B cell (primary cell): ENCODE results near the gene PTPRG. TPM values are rescaled to one million over a fixed set of nuclear protein-coding genes. Genes with fewer than 3 reads are reported as not detected.

Source experiments
- ATAC-seq: fragments of 200-7000 bp; cut with Tn5 transposase; one replicate; pipeline ENCODE4 v1.10.0; 2021; ENCODE audit warnings: low read depth, mild to moderate bottlenecking, moderate number of reproducible peaks, moderate library complexity
- CTCF ChIA-PET: fragments of 350-600 bp; sonication (Branson Sonifier 250); formaldehyde crosslinking; loops from one replicate; lab custom pipeline; 2021; ENCODE audit warnings: antibody characterized with exemption, inconsistent platforms; lab: Charles Lee
- POLR2A ChIA-PET: fragments of 350-600 bp; sonication (Branson Sonifier 250); formaldehyde crosslinking; loops from one replicate; lab custom pipeline; 2021; ENCODE audit warnings: antibody characterized with exemption; lab: Charles Lee
- DNase-seq: peaks from one replicate; pipeline ENCODE4 v3.0.0; 2013
- H2AFZ ChIP-seq: 2 replicates; pipeline ENCODE4 v1.6.1; 2012; ENCODE audit warnings: mild to moderate bottlenecking, low read depth, low read length; ENCODE audit not compliant: insufficient read depth, poor library complexity, severe bottlenecking
- H3K27ac ChIP-seq, 2 donors: 1 replicate in 1 of 2; 2 replicates in 1 of 2; pipeline ENCODE4 v1.5.1; 2012 to 2013; ENCODE audit warnings: low read length in 2 of 2, mild to moderate bottlenecking in 2 of 2, moderate library complexity in 1 of 2
- H3K27me3 ChIP-seq, 4 experiments: fragments of 200-600 bp in 1 of 4; sonication (generic) in 1 of 4; replicated peaks in 1 of 4; 1 replicate in 2 of 4; 2 replicates in 2 of 4; pipeline versions ENCODE4 v1.6.1 to v1.7.0; 2013 to 2016; ENCODE audit warnings: low read length in 3 of 4, mild to moderate bottlenecking in 2 of 4, mixed read lengths in 1 of 4, moderate library complexity in 1 of 4; ENCODE audit not compliant: insufficient read depth in 4 of 4, control insufficient read depth in 3 of 4; ENCODE audit errors: control extremely low read depth in 1 of 4
- H3K36me3 ChIP-seq, 2 experiments: replicated peaks in 1 of 2; 1 replicate in 1 of 2; 2 replicates in 1 of 2; pipeline versions ENCODE4 v1.6.1 to v1.7.1; 2013; ENCODE audit warnings: low read length in 1 of 2; ENCODE audit not compliant: insufficient read depth in 2 of 2, control insufficient read depth in 1 of 2; ENCODE audit errors: control extremely low read depth in 1 of 2, extremely low read depth in 1 of 2
- H3K4me1 ChIP-seq, 2 donors: fragments of 200-600 bp in 1 of 2; sonication (generic) in 1 of 2; 1 replicate in 1 of 2; 2 replicates in 1 of 2; pipeline versions ENCODE4 v1.5.1 to v1.6.1; 2013 to 2017; ENCODE audit warnings: low read length in 2 of 2; ENCODE audit not compliant: control insufficient read depth in 2 of 2, insufficient read depth in 2 of 2
- H3K4me2 ChIP-seq: replicated peaks from 2 replicates; pipeline ENCODE3; 2012; ENCODE audit warnings: mild to moderate bottlenecking, low read depth, low read length; ENCODE audit not compliant: poor library complexity, severe bottlenecking
- H3K4me3 ChIP-seq, 5 experiments: fragments of 200-600 bp in 1 of 5; sonication (generic) in 1 of 5; 1 replicate in 3 of 5; 2 replicates in 2 of 5; pipeline versions ENCODE4 v1.5.1 to v1.7.0; 2011 to 2016; ENCODE audit warnings: low read length in 4 of 5, mild to moderate bottlenecking in 4 of 5, low read depth in 2 of 5, control low read depth in 1 of 5, moderate library complexity in 1 of 5; ENCODE audit not compliant: insufficient read depth in 1 of 5; ENCODE audit errors: control extremely low read depth in 1 of 5, extremely low read depth in 1 of 5
- H3K79me2 ChIP-seq: fragments of 200-600 bp; sonication (generic); one replicate; pipeline ENCODE4 v1.6.0; 2016; ENCODE audit warnings: low read length; ENCODE audit not compliant: control insufficient read depth, insufficient read depth
- H3K9ac ChIP-seq: fragments of 200-600 bp; sonication (generic); 2 replicates; pipeline ENCODE4 v1.6.1; 2017; ENCODE audit warnings: mild to moderate bottlenecking, low read length, moderate library complexity
- H3K9me3 ChIP-seq, 3 donors: one replicate each; pipeline versions ENCODE4 v1.6.1 to v1.7.1; 2013; ENCODE audit warnings: low read length in 2 of 3; ENCODE audit not compliant: control insufficient read depth in 2 of 3, insufficient read depth in 1 of 3; ENCODE audit errors: control extremely low read depth in 1 of 3
- H4K20me1 ChIP-seq: 2 replicates; pipeline ENCODE4 v1.6.0; 2012; ENCODE audit warnings: mild to moderate bottlenecking, low read length; ENCODE audit not compliant: insufficient read depth, control insufficient read depth, poor library complexity, severe bottlenecking
- H3K27ac Mint-ChIP-seq: one replicate; pipeline ENCODE4 v1.8.0; 2021; ENCODE audit warnings: mixed read lengths
- H3K27me3 Mint-ChIP-seq: one replicate; pipeline ENCODE4 v1.8.0; 2021; ENCODE audit warnings: mixed read lengths
- H3K4me1 Mint-ChIP-seq: one replicate; pipeline ENCODE4 v1.8.0; 2021; ENCODE audit warnings: mixed read lengths
- H3K4me3 Mint-ChIP-seq: one replicate; pipeline ENCODE4 v1.8.0; 2021; ENCODE audit warnings: mixed read lengths
- H3K9me3 Mint-ChIP-seq: one replicate; pipeline ENCODE4 v1.8.0; 2022; ENCODE audit warnings: mixed read lengths; ENCODE audit not compliant: insufficient read depth
- CTCF ChIP-seq: fragments of 200-600 bp; IDR thresholded peaks from one replicate; pipeline ENCODE4 v1.8.0; 2022; ENCODE audit warnings: antibody characterized with exemption, mild to moderate bottlenecking
- EZH2 ChIP-seq: IDR thresholded peaks from 2 replicates; pipeline ENCODE4 v1.6.1; 2012; ENCODE audit warnings: borderline replicate concordance, low read depth, mild to moderate bottlenecking, moderate library complexity, low read length; ENCODE audit not compliant: insufficient read depth, poor library complexity, severe bottlenecking
- WGBS: methylation state at CpG from one replicate; pipeline ENCODE4 v1.1.5; 2013; ENCODE audit warnings: missing lambda C conversion rate; ENCODE audit not compliant: insufficient coverage; 5-methylcytosine and 5-hydroxymethylcytosine counted together
- intact Hi-C: fragments of 100-400 bp; cut with micrococcal nuclease; formaldehyde crosslinking; loops from one replicate; pipeline ENCODE4 v1.10.0; 2022
- polyA plus RNA-seq: library from polyadenylated mRNA; depleted of rRNA; stranded (reverse); fragments of >200 nt; gene quantifications from 2 replicates; pipeline ENCODE4 v1.2.3, GENCODE V29; 2012
- total RNA-seq, 2 donors: library from RNA; stranded (reverse); fragments of 120-200 nt in 1 of 2; gene quantifications; 1 replicate in 1 of 2; 2 replicates in 1 of 2; pipeline versions ENCODE4 v1.2.3 to v1.2.4, GENCODE V29; 2013 to 2022

Gene PTPRG
- total and polyA plus RNA-seq, 2 donors (not counting 1 experiment from before 2014, with no cell fraction given) = 0.12 to 1.3 TPM

- no peak overlapping the region for H3K9ac ChIP-seq
- H3K4me3 Mint-ChIP-seq = no peak overlapping the region
- no peak overlapping the region for H3K27ac ChIP-seq
- H3K79me2 ChIP-seq = no peaks in the 10 kb centered on the region
- H4K20me1 ChIP-seq = no peaks in the 10 kb centered on the region
- no peak for ATAC-seq
- intact Hi-C loops = no loop called here
- no peaks in the 10 kb centered on the region for H3K4me1 ChIP-seq
- no peak overlapping the region for H3K4me2 ChIP-seq
- H3K27me3 Mint-ChIP-seq = no peaks in the 10 kb centered on the region
- no peak overlapping the region for H2AFZ ChIP-seq
- H3K9me3 Mint-ChIP-seq = no peaks in the 10 kb centered on the region
- no peak for TF ChIP-seq CTCF
- no peak for TF ChIP-seq EZH2
- DNase-seq = no peak
- no peaks in the 10 kb centered on the region for H3K36me3 ChIP-seq
- H3K27ac Mint-ChIP-seq = no peak overlapping the region
- no peak overlapping the region for H3K4me3 ChIP-seq
- no peaks in the 10 kb centered on the region for H3K27me3 ChIP-seq
- ChIA-PET POLR2A (no interaction called here), CTCF (no interaction called here)
- peaks cover 3% of the 10 kb centered on the region for H3K4me1 Mint-ChIP-seq
- 94% methylated on average over 4 of the region's 6 CpGs for WGBS
- no peaks in the 10 kb centered on the region for H3K9me3 ChIP-seq
These were observed 106.0 kb downstream of the PTPRG start for GRCh38 chr3:61667383-61667782.

- Mint-ChIP-seq H3K27me3 (no peaks in the 10 kb centered on the region), H3K4me3 (no peak overlapping the region), H3K9me3 (no peaks in the 10 kb centered on the region), H3K4me1 (peaks cover 3% of the 10 kb centered on the region), H3K27ac (no peak overlapping the region)
- Histone ChIP-seq H3K9ac (no peak overlapping the region), H3K4me1 (no peaks in the 10 kb centered on the region), H3K79me2 (no peaks in the 10 kb centered on the region), H3K27ac (no peak overlapping the region), H3K4me3 (no peak overlapping the region), H2AFZ (no peak overlapping the region), H3K36me3 (no peaks in the 10 kb centered on the region), H3K4me2 (no peak overlapping the region), H4K20me1 (no peaks in the 10 kb centered on the region), H3K27me3 (no peaks in the 10 kb centered on the region), H3K9me3 (no peaks in the 10 kb centered on the region)
- DNase-seq (no peak), ATAC-seq (no peak)
- POLR2A ChIA-PET = no interaction called here
- intact Hi-C loops = no loop called here
- TF ChIP-seq EZH2 = no peak
- TF ChIP-seq CTCF = no peak
- CTCF ChIA-PET = no interaction called here
These were observed 106.4 kb downstream of the PTPRG start for GRCh38 chr3:61667814-61668213.
